GM18861 (cell line): ENCODE measurements around the gene ATXN1L.
"Not testable (repeated sequence)": the region's sequence is repeated elsewhere in the genome, so short reads cannot be mapped to it uniquely, and the experiment has no call there.

ENCODE experiments used
- ATAC-seq: cut with Tn5 transposase; IDR thresholded peaks from one replicate; pipeline ENCODE4 v1.9.1; 2021; ENCODE audit not compliant: unreplicated experiment

The ATXN1L gene

GRCh38 chr16:71845639-71846430 lies at the start of gene ATXN1L:
Gene ATXN1L (plus strand): TSS chr16:71845976. CDS start chr16:71849741, 3,765 bp downstream.
- peak; percentile 51 for ATAC-seq

GRCh38 chr16:71796501-71797097 lies 49.2 kb upstream of the ATXN1L start:
- no peak for ATAC-seq

DNA sequence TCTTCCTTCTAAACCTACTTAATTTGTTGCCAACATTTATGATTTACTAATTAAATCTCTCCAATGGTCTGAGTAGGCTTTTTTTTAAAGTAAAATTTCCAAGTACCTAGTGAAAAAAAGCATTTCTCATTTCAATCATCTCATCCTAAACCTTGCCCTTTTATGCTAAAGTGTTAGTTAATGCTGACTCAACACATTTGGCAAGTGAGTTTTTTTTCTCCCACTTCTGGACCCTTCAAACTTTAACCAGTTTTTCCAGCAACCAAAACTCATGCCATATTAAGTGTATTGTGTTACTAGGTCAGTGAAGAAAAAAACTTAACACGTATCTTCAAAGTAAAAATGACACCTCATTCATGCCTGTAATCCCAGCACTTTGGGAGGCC lies 42.5 kb upstream of the ATXN1L start:
- ATAC-seq: no peak

DNA sequence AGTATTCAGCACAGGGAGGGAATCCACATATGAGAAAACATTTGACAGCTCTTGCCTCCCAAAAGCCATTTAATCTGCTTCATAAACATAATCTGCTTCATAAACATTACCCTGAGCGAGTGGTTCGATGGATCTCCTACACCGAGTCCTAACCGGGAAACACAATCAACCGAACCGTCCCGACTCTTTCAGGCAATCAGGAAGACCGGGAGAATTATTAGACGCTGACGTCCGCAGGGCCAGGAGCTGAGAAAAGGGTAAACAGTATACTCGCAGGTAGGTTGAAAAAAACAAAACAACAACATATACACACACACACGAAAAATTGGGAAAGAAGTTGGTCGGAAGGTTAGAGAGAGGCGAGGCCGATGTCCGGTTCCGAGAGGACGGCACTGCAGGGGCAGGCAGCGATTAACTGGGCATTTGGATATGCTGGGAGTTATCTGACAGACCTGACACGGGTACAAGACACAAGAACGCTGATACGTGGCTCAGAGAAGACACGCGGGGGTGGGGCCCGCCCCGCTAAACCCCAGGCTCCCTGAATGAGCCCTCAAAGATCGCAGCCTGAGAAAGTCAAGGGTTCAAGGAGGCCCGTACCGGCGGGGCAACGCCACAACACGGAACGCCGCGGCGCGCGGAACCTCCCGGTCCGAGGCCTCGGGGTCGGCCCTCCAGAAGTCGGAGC lies 37.7 kb upstream of the ATXN1L start:
- no peak for ATAC-seq

DNA sequence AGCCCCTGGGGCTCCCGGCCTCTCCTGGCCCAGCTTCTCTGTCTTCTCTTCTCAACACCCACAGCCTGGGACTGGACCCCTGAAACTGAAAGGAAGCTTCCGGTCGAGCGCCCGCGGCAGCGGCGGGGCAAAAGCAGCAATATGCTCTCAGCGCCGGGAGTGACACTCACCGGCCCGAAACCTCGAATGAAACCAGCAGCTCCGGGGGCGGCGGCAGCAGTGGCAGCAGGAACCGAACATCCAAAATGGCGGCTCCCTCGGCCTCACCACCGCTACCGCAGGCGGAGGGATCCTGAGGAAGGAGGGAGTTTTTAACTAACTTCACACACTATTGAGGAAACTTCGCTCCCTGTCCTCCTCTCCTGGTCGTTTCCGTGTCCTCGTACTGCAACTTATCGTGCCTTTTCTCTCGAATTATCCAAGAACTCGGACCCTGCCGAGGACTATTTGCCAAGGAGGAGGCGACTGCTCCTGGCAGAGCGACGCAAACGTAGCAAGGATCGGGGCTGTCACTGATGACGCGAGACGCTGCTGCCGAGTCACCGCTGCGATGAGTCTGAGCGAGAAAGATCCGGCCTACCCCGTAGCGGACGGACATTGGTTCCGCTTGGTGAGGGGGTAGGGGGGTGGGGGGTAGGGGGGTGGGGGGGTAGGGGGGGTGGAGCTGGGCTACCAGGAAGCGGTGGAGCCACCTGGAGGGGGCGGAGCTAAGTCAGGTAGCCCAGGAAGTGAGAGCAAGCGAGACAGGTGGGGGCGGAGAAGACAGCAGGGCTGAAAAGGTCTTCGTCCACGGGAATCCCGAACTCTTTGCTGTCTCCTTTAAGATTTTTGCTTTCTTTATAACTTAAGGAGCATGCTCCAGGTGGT lies 37.0 kb upstream of the ATXN1L start, which contains the start of gene AP1G1:
TSS of gene AP1G1 (minus strand) at position 242 of the 867 bp plus-strand sequence. CDS start 19,355 bp downstream, outside the sequence.
- ATAC-seq: peak; percentile 61

DNA sequence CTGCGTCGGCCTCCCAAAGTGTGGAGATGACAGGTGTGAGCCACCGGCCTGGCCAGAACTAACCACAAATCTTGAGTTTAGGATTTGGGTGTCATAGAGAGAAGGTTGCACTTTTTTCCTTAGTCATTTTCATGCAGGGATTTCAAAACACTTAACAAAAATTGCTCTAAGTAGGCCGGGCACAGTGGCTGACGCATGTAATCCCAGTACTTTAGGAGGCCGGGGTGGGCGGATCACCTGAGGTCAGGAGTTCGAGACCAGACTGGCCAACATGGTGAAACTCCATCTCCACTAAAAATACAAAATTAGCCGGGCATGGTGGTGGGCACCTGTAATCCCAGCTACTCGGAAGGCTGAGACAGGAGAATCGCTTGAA lies 35.6 kb upstream of the ATXN1L start:
- not testable (repeated sequence) for ATAC-seq

DNA sequence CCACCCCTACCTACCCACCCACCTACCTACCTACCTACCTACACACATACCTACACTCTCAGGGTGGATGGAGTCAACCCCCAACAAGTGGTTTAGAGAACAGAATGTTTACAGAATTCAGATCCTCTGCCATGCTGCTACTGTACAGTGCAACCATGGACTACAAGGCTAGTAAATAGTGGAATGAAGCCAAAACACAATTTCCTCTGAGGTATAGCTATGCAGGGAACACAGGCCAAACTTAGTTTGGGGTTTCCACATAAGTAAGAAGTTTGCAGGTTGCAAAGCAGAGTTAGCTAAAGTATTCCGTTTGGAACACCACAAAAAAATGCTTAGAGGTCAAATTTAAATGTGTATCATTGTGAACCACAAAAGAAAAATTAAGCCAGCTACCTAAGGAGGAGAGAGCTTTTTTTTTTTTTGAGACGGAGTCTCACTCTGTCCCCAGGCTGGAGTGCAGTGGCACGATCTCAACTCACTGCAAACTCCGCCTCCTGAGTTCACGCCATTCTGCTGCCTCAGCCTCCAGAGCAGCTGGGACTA lies 34.4 kb upstream of the ATXN1L start:
- no peak for ATAC-seq

DNA sequence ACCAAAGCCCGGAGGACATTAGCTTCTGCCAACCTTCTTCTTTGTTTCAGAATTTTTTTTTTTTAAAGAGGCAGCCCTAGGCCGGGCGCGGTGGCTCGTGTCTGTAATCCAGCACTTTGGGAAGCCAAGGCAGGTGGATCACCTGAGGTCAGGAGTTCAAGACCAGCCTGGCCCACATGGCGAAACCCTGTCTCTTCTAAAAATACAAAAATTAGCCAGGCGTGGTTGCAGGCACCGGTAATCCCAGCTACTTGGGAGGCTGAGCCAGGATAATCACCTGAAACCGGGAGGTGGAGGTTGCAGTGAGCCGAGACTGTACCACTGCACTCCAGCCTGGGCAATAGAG lies 28.6 kb upstream of the ATXN1L start:
- ATAC-seq: not testable (repeated sequence)

DNA sequence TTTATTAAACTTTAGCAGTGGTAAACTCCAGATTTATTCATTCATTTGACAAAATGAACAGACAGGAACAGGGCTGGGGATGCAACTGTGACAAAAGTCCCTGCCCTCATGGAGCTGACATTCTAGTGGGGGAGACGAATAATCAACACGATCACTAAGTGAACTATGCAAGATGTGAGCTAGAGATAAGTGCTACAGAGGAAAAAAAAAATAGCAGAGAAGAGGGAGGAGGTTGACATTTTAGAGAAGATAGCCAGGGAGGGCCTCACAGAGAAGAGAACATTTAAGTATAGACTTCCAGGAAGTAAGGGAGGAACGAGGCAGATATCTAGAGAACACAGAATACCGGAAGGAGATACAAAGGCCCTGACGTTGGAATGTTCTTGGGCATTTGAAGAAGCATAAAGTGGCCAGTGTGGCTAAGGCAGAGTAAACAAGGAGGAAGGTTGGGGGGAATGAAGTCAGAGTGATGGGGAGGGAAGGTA lies 19.2 kb upstream of the ATXN1L start:
- ATAC-seq: no peak

GRCh38 chr16:71830359-71830758 lies 15.4 kb upstream of the ATXN1L start:
- ATAC-seq: no peak

DNA sequence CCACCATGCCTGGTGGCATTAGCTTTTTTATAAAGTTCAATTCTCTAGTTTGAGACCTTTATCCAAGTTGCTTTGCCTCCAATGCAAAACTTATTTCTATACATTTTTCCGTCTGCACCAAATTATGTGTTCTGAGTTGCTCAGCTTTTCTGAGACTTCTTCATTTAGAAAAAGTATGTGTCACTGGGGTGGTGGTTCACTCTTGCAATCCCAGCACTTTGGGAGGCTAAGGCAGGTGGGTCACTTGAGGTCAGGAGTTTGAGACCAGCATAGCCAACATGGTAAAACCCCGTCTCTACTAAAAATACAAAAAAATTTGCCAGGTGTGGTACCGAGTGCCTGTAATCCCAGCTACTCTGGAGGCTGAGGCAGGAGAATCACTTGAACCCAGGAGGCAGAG lies 14.1 kb upstream of the ATXN1L start:
- ATAC-seq: not testable (repeated sequence)

DNA sequence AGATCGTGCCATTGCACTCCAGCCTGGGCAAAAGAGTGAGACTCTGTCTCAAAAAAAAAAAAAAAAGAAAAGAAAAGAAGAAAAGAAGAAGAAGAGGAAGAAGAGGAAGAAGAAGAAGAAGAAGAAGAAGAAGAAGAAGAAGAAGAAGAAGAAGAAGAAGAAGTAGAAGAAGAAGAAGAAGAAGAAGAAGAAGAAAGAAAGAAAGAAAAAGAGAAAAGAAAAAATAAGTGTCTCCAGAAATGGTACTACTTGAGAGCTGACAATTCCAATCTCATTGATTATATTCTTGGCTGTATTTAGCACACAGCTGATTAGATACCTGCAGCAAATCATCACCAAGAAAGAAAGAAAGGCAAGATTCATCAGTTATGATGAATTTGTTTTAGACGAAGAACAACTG lies 13.7 kb upstream of the ATXN1L start:
- not testable (repeated sequence) for ATAC-seq

- ATAC-seq: no peak
Observed at GRCh38 chr16:71834291-71834690, 11.5 kb upstream of the ATXN1L start.

GRCh38 chr16:71837150-71837549 lies 8.6 kb upstream of the ATXN1L start:
- no peak for ATAC-seq

DNA sequence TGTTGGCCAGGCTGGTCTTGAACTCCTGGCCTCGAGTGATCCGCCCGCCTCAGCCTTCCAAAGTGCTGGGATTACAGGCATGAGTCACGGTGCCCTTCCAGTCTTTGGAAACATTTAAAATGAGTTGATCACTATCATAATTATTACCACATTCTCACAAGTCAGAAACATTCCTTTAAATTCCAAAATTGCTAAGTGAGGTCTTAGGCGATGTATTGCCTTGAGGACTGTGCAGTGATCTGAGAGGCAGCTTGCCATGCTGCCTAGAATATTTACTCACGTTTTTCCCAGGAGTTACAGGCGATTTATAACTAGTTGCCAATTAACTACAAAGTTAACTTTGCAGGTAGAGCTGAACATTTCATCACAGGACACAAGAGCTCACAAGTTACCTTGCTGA lies 5.7 kb upstream of the ATXN1L start:
- no peak for ATAC-seq

- peak; percentile 35 for ATAC-seq
Observed at GRCh38 chr16:71843572-71843971, 2.2 kb upstream of the ATXN1L start.

DNA sequence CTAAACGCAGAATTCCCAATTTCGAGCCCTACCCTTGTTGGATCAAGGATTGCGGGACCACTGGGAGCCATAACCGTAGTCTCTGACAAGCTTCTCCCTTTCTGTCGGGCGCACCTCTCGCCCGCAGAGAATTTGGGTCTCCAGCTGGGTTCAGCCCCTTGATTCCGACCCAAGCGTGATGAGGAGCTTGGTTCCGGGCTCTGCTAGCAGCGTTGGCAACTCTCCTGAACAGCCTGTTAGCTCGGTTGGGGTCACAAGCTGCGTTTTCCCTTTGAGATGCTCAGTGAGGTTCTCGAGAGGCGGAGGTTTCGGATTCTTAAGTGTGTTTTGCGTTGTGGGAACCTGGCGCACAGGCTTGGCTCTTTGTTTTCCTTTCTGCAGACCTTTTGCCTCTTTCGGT lies 655 bp downstream of the ATXN1L start:
- ATAC-seq: no peak

DNA sequence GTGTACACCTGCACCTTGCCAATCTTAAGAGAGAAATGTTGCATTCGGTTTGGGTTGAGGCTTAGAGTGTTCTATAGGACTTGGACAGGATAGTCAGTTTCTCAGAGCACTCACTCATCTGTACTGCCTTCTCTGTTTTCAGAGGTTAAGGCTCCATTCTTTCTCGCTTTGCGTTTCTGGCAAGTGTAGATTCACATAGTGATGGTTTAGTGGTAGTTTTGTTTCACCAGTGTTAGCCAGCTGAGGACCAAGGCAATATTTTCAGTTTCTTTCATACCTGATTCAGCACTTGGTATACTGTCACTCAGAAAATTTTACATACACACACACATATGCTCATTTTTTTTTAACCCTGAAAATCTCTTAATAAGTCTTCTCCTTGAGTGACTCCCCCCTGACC lies 1.3 kb downstream of the ATXN1L start:
- ATAC-seq: no peak

- ATAC-seq: no peak
Observed at GRCh38 chr16:71848622-71849021, 2.8 kb downstream of the ATXN1L start.

DNA sequence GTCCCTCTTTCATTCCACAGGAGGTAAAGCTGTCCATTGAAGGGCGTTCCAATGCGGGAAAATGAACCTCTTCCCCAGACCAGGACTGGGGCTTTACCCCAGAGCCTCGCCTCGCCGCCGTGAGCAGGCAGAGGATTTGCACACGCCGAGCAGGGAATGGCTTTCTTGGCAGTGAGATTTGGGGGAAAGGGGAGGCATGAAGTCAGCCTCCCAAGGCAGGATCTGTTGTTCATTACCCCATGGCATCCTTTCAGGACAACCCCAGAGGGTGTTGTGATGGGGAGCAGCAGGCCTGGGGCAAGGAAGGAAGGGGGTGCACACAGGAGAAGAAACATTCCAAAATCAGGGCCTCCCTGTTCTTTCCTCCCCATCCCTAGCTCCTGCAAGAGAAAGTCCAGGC lies 6.0 kb downstream of the ATXN1L start:
- ATAC-seq: no peak

- ATAC-seq: no peak
Observed at GRCh38 chr16:71852158-71852557, 6.4 kb downstream of the ATXN1L start.
